Osteoblast (primary cell): Measurements from ENCODE around the gene OSBP2. TPM values are rescaled to one million over a fixed set of nuclear protein-coding genes. Genes with fewer than 3 reads are reported as not detected.

Experiments
- DNase-seq: peaks from one replicate; pipeline ENCODE4 v3.0.0; 2011; ENCODE audit warnings: low spot score, mixed read lengths; ENCODE audit not compliant: insufficient read length; ENCODE audit errors: missing footprints
- H2AFZ ChIP-seq: 2 replicates; pipeline ENCODE4 v1.6.0; 2011; ENCODE audit warnings: mild to moderate bottlenecking, low read length
- H3K27ac ChIP-seq: 2 replicates; pipeline ENCODE4 v1.5.1; 2011; ENCODE audit warnings: mild to moderate bottlenecking, low read depth, low read length, moderate library complexity
- H3K27me3 ChIP-seq: 2 replicates; pipeline ENCODE4 v1.6.0; 2012; ENCODE audit warnings: mild to moderate bottlenecking, control low read depth, inconsistent platforms, low read length, moderate library complexity; ENCODE audit not compliant: insufficient read depth
- H3K36me3 ChIP-seq: 2 replicates; pipeline ENCODE4 v1.5.1; 2011; ENCODE audit warnings: mild to moderate bottlenecking, low read length, control low read depth, moderate library complexity; ENCODE audit not compliant: insufficient read depth
- H3K4me1 ChIP-seq: 2 replicates; pipeline ENCODE4 v1.5.1; 2011; ENCODE audit warnings: mild to moderate bottlenecking, low read length, control low read depth, moderate library complexity; ENCODE audit not compliant: insufficient read depth
- H3K4me2 ChIP-seq: 2 replicates; pipeline ENCODE4 v1.6.0; 2011; ENCODE audit warnings: mild to moderate bottlenecking, low read length; ENCODE audit not compliant: insufficient read depth
- H3K4me3 ChIP-seq: fragments of 200-600 bp; sonication (generic); 3 replicates; pipeline ENCODE4 v1.5.1; 2012; ENCODE audit warnings: mild to moderate bottlenecking, low read length, inconsistent platforms; ENCODE audit not compliant: insufficient read depth
- H3K79me2 ChIP-seq: 2 replicates; pipeline ENCODE4 v1.6.0; 2012; ENCODE audit warnings: mild to moderate bottlenecking, low read length, control low read depth, inconsistent platforms; ENCODE audit not compliant: insufficient read depth
- H3K9me3 ChIP-seq: 2 replicates; pipeline ENCODE4 v1.5.1; 2011; ENCODE audit warnings: low read depth, low read length, control low read depth
- H4K20me1 ChIP-seq: 2 replicates; pipeline ENCODE4 v1.6.0; 2012; ENCODE audit warnings: mild to moderate bottlenecking, low read length, control low read depth; ENCODE audit not compliant: insufficient read depth
- CTCF ChIP-seq: IDR thresholded peaks from 2 replicates; pipeline ENCODE4 v1.5.1; 2011; ENCODE audit warnings: mild to moderate bottlenecking, low read depth, low read length, moderate library complexity; ENCODE audit errors: extremely low read depth
- total RNA-seq: library from RNA; depleted of rRNA; stranded (reverse); fragments of >200 nt; gene quantifications from 2 replicates; pipeline ENCODE4 v1.2.3, GENCODE V29; 2012

The OSBP2 gene
- total RNA-seq, 1 donor: 4.3 TPM

DNA sequence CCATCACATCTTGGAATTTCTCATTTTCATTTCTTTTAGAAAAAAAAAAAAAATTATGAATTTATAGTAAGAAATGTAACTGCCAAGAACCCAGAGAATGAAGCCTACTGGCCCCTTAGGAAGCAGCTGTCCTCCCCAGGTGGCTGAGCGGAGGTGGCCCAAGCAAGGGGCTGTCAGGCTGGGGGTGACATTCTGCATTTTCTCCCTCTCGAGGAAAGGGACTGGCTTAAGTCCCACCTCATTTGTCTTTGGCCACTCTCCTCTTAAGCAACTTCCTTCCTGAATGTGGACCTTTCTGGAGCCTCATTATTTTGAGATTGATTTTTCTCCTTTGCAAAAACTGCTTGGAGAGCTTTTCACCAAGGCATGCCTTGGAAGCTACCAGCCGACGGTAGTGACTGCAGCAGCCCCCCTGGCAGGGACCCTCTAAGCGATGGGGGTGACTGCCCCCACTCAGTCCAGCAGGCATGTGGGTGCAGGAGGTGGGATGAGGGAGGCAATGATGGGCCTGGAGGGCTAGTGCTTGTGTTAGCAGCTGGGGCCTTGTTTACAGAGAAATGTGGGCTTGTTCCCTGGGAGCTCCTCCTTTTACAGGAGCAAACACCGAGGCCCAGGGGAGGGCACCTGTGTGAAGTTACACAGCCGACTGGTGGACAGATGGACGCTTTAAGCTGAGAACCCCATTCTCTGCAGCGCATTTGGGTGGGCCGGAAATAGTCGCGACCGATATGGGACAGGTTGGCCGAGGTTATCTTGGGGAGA is 162.2 kb downstream of the OSBP2 start:
- Histone ChIP-seq H4K20me1 (no peaks in the 10 kb centered on the region), H3K79me2 (no peaks in the 10 kb centered on the region), H2AFZ (no peak overlapping the region), H3K4me3 (no peak overlapping the region), H3K4me1 (no peaks in the 10 kb centered on the region), H3K4me2 (no peak overlapping the region), H3K36me3 (no peaks in the 10 kb centered on the region), H3K27me3 (no peaks in the 10 kb centered on the region), H3K9me3 (no peaks in the 10 kb centered on the region), H3K27ac (no peak overlapping the region)
- TF ChIP-seq CTCF: no peak
- peak; percentile 3 for DNase-seq

GRCh38 chr22:30857791-30858190 is 163.1 kb downstream of the OSBP2 start:
- no peak overlapping the region for H2AFZ ChIP-seq

GRCh38 chr22:30858976-30859713 is 164.5 kb downstream of the OSBP2 start:
- no peaks in the 10 kb centered on the region for H3K27me3 ChIP-seq
- DNase-seq: peak; percentile 62
- H3K4me1 ChIP-seq: peaks cover 2% of the 10 kb centered on the region
- no peaks in the 10 kb centered on the region for H3K9me3 ChIP-seq
- H3K4me3 ChIP-seq: no peak overlapping the region
- H2AFZ ChIP-seq: no peak overlapping the region
- TF ChIP-seq CTCF: no peak
- H3K36me3 ChIP-seq: no peaks in the 10 kb centered on the region
- no peaks in the 10 kb centered on the region for H3K79me2 ChIP-seq
- no peak overlapping the region for H3K4me2 ChIP-seq
- no peaks in the 10 kb centered on the region for H4K20me1 ChIP-seq
- no peak overlapping the region for H3K27ac ChIP-seq

More at GRCh38 chr22:30857791-30858190, 163.1 kb downstream of the OSBP2 start:
- no peaks in the 10 kb centered on the region for H3K27me3 ChIP-seq
- H3K4me3 ChIP-seq: no peak overlapping the region
- H3K79me2 ChIP-seq: no peaks in the 10 kb centered on the region
- no peak overlapping the region for H3K27ac ChIP-seq
- H4K20me1 ChIP-seq: no peaks in the 10 kb centered on the region
- no peak overlapping the region for H3K4me2 ChIP-seq
- peak; percentile 37 for DNase-seq
- H3K4me1 ChIP-seq: no peaks in the 10 kb centered on the region
- TF ChIP-seq CTCF: no peak
- H3K9me3 ChIP-seq: no peaks in the 10 kb centered on the region
- no peaks in the 10 kb centered on the region for H3K36me3 ChIP-seq

- no peaks in the 10 kb centered on the region for H4K20me1 ChIP-seq
- peaks cover 2% of the 10 kb centered on the region for H3K4me1 ChIP-seq
- no peaks in the 10 kb centered on the region for H3K27me3 ChIP-seq
- H3K9me3 ChIP-seq: no peaks in the 10 kb centered on the region
- no peak for TF ChIP-seq CTCF
- H3K79me2 ChIP-seq: no peaks in the 10 kb centered on the region
- no peak overlapping the region for H3K4me2 ChIP-seq
- no peaks in the 10 kb centered on the region for H3K36me3 ChIP-seq
- no peak overlapping the region for H3K4me3 ChIP-seq
- H2AFZ ChIP-seq: no peak overlapping the region
- peak; percentile 8 for DNase-seq
- no peak overlapping the region for H3K27ac ChIP-seq
Measured at GRCh38 chr22:30859714-30860095, 165.0 kb downstream of the OSBP2 start.
